Ovary (tissue), 3 donors: ENCODE results near the gene SLC4A1AP.

ENCODE experiments used
- CTCF ChIP-seq, 3 donors: fragments of 450-650 bp in 2 of 3; fragments of 200-600 bp in 1 of 3; IDR thresholded peaks; one replicate each; pipeline versions ENCODE4 v1.5.1 to v1.8.0; 2016 to 2022; ENCODE audit warnings: antibody characterized with exemption in 3 of 3, mild to moderate bottlenecking in 1 of 3
- POLR2A ChIP-seq: fragments of 450-650 bp; IDR thresholded peaks from one replicate; pipeline ENCODE4 v1.6.1; 2017; ENCODE audit warnings: antibody characterized with exemption, mild to moderate bottlenecking, moderate library complexity
- donor health status: DM: no; HTN: no; CAD: no.

- TF ChIP-seq POLR2A (no peak), CTCF (IDR thresholded peaks at IDR 0.05) (no peak)
Observed at GRCh38 chr2:27651056-27651455, 12.6 kb upstream of the SLC4A1AP start.
